Mucosa of descending colon (tissue), 3 donors: ENCODE data around the gene PCNX1. TPM values are rescaled to one million over a fixed set of nuclear protein-coding genes. Genes with fewer than 3 reads are reported as not detected.
A peak's percentile ranks its signal among the peaks of the same experiment; 100 is the strongest.

Experiments used
- ATAC-seq: fragments of 200-7000 bp; cut with Tn5 transposase; one replicate; pipeline ENCODE4 v1.9.1; 2020; ENCODE audit warnings: mild to moderate bottlenecking, moderate library complexity
- DNase-seq, 3 donors: peaks; one replicate each; pipeline ENCODE4 v3.0.0-alpha.2; 2020
- H3K36me3 ChIP-seq: fragments of 200-600 bp; one replicate; pipeline ENCODE4 v1.8.0; 2021; ENCODE audit warnings: low read depth, mild to moderate bottlenecking
- H3K4me1 ChIP-seq: fragments of 200-600 bp; one replicate; pipeline ENCODE4 v1.8.0; 2021; ENCODE audit warnings: low read depth, mild to moderate bottlenecking
- H3K4me3 ChIP-seq: fragments of 200-600 bp; one replicate; pipeline ENCODE4 v1.8.0; 2021; ENCODE audit warnings: mild to moderate bottlenecking
- H3K9me3 ChIP-seq: fragments of 200-600 bp; one replicate; pipeline ENCODE4 v1.8.0; 2021; ENCODE audit warnings: mild to moderate bottlenecking
- intact Hi-C, 2 donors: fragments of 100-400 bp; cut with DNase I in 1 of 2; cut with micrococcal nuclease in 1 of 2; formaldehyde crosslinking; loops; one replicate each; pipeline versions ENCODE4 v1.11.0 to v1.11.1; 2022; cut with DNase I, micrococcal nuclease
- total RNA-seq, 3 donors: library from RNA; stranded (reverse); fragmentation: NEBNext Ultra II Directional in 2 of 3; extraction: Animal tissue kit (Norgen Biotek cat#: 25700) in 2 of 3; gene quantifications; one replicate each; pipeline versions ENCODE4 v1.2.1 to v1.2.4, GENCODE V29; 2021 to 2023
- TF ChIP-seq, protein P1 (sequence below): fragments of 200-600 bp; IDR thresholded peaks from one replicate; pipeline ENCODE4 v1.8.0; 2022; ENCODE audit warnings: antibody characterized with exemption, mild to moderate bottlenecking
- donor health status: DM: no; HTN: no; CAD: no; lungs with moderate emphysema.
- donor health status: DM: no; HTN: no; CAD: no.
- donor health status: DM: no; HTN: yes; CAD: no.

The PCNX1 gene
- total RNA-seq, 3 donors from 2014 or later, result 27.5 to 49.4 (median 33.5) TPM

DNA sequence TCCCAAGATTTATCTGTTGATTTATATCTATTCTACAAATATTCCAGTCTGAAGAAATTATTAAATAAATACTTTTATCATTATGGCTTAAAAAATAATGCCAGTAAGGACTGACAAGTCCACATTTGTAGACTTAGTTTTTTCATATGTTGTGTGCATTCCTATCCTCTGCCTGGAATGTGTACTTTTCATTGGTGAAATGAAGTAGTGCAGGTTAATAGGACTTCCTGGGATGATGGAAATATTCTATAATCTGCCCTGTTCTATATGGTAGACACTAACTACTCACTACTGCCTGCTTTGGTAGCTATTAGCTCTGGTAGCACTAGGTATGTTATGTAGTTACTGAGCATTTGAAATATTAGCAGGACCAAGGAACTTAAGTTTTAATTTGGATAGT, 86.7 kb downstream of the PCNX1 start:
- intact Hi-C loops, result no loop called here
- DNase-seq (no peak), ATAC-seq (no peak)
- H3K4me1 ChIP-seq, result no peaks in the 10 kb centered on the region
- H3K9me3 ChIP-seq, result no peaks in the 10 kb centered on the region
- no peaks in the 10 kb centered on the region for H3K36me3 ChIP-seq
- TF ChIP-seq, protein P1, sequence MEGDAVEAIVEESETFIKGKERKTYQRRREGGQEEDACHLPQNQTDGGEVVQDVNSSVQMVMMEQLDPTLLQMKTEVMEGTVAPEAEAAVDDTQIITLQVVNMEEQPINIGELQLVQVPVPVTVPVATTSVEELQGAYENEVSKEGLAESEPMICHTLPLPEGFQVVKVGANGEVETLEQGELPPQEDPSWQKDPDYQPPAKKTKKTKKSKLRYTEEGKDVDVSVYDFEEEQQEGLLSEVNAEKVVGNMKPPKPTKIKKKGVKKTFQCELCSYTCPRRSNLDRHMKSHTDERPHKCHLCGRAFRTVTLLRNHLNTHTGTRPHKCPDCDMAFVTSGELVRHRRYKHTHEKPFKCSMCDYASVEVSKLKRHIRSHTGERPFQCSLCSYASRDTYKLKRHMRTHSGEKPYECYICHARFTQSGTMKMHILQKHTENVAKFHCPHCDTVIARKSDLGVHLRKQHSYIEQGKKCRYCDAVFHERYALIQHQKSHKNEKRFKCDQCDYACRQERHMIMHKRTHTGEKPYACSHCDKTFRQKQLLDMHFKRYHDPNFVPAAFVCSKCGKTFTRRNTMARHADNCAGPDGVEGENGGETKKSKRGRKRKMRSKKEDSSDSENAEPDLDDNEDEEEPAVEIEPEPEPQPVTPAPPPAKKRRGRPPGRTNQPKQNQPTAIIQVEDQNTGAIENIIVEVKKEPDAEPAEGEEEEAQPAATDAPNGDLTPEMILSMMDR, result no peak
- H3K4me3 ChIP-seq, result no peak overlapping the region

DNA sequence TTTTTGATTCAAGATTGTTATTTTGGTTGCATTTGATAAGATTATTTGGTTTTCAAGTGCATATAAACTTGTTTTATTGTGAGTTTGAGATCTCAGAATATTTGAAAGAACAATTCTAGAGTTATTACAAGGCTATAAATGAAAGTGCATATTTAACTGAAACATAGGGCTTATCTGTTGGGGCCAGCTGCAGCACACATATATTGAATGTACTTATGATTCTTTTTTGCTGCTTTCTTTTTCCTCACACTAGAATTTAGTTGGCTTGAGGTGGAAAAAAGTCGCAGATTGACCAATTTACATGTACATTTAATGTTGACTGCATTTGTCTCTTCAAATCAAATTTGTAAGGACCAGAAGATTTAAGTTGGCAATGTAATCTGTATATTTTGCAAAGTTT, 88.0 kb downstream of the PCNX1 start:
- TF ChIP-seq, protein P1, result no peak
- no peaks in the 10 kb centered on the region for H3K9me3 ChIP-seq
- DNase-seq, result no peak
- H3K4me3 ChIP-seq, result no peak overlapping the region
- H3K4me1 ChIP-seq, result no peaks in the 10 kb centered on the region
- intact Hi-C loops, result no loop called here
- ATAC-seq, result no peak
- H3K36me3 ChIP-seq, result no peaks in the 10 kb centered on the region

DNA sequence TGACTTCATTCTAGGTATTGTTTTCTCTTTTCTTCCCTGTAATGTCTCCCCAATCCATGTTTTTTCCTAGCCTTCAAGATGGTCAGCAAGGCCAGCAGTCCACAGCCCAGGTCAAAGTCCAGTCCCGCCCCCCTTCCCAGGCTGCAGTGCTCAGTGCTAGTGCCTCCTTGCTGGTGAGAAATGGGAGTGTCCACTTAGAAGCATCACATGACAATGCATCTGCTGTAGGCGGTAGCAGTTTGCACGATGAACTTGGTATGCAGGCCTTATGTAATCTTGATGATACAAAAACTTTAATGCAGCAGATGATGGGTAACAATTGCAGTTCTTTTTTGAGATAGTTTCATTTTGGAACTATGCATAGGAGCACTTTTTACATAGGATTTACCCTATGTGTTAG, 88.4 kb downstream of the PCNX1 start:
- H3K9me3 ChIP-seq, result no peaks in the 10 kb centered on the region
- H3K36me3 ChIP-seq, result no peaks in the 10 kb centered on the region
- ATAC-seq (peak; percentile 83), DNase-seq (peak in 2 of 3 donors; percentile 20 to 59)
- H3K4me1 ChIP-seq, result no peaks in the 10 kb centered on the region
- TF ChIP-seq, protein P1, result no peak
- no peak overlapping the region for H3K4me3 ChIP-seq
- intact Hi-C loops, result no loop called here

DNA sequence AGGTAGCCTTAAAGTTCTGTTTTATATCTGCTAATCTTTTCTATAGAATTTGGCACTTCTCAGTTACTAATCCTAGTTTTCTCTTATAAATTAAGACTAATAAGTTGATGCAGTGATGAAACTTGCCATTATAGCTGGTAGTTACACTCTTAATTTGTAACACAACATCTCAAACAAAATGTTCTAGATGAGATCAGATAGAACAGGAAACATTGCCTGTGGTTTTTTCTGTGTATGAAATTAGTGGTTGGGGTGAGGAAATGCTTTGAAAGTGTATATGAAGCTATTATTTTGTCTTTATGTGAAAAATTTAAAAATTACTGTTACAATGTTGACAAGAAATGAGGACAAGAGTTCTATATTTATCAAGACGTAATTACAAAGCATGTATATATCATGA, 91.9 kb downstream of the PCNX1 start:
- intact Hi-C loops, result no loop called here
- Histone ChIP-seq H3K9me3 (no peaks in the 10 kb centered on the region), H3K4me1 (no peaks in the 10 kb centered on the region), H3K36me3 (no peaks in the 10 kb centered on the region), H3K4me3 (no peak overlapping the region)
- DNase-seq (no peak), ATAC-seq (peak; percentile 66)
- TF ChIP-seq, protein P1, result no peak

- H3K36me3 ChIP-seq, result no peaks in the 10 kb centered on the region
- no peaks in the 10 kb centered on the region for H3K4me1 ChIP-seq
- ATAC-seq, result no peak
- no peaks in the 10 kb centered on the region for H3K9me3 ChIP-seq
- no peak for DNase-seq
- TF ChIP-seq, protein P1, result no peak
- H3K4me3 ChIP-seq, result no peak overlapping the region
- intact Hi-C loops, result no loop called here
Measured at GRCh38 chr14:71000091-71000490, 92.8 kb downstream of the PCNX1 start.

DNA sequence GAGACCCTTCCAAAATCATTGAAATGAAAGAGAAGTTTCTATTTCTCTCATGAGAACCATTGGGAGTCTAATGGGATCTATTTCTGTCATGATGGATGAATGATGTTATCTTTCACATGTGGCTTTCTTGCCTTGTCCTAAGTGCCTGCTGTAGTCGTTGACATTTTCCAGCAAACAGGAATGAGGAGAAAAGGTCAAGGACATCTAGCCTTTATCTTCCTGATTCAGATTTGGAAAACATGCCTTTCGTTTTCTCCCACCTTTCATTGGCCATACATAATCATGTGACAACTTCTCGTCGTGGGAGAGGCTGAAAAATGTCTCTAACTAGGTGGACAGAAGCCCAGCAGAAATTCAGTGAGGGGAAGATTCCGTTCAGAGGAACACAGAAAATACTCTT, 94.5 kb downstream of the PCNX1 start:
- H3K4me1 ChIP-seq, result no peaks in the 10 kb centered on the region
- DNase-seq (no peak), ATAC-seq (no peak)
- intact Hi-C loops, result no loop called here
- TF ChIP-seq, protein P1, result no peak
- H3K9me3 ChIP-seq, result no peaks in the 10 kb centered on the region
- no peaks in the 10 kb centered on the region for H3K36me3 ChIP-seq
- H3K4me3 ChIP-seq, result no peak overlapping the region
